GM23248 (cell line): ENCODE measurements around the gene ATP5F1E. TPM values are rescaled to one million over a fixed set of nuclear protein-coding genes. Genes with fewer than 3 reads are reported as not detected.
A peak's percentile ranks its signal among the peaks of the same experiment; 100 is the strongest.

Source experiments
- DNase-seq: peaks from one replicate; pipeline ENCODE4 v3.0.0-alpha.2; 2015
- H2AFZ ChIP-seq: fragments of 200-600 bp; sonication (generic); 2 replicates; pipeline ENCODE4 v1.6.1; 2016; ENCODE audit warnings: antibody characterized with exemption
- H3F3A ChIP-seq: fragments of 200-600 bp; sonication (generic); 2 replicates; pipeline ENCODE4 v1.6.1; 2016; ENCODE audit warnings: mild to moderate bottlenecking, antibody characterized with exemption, mixed run types; ENCODE audit not compliant: insufficient read depth
- H3K27ac ChIP-seq: fragments of 200-600 bp; sonication (generic); 2 replicates; pipeline ENCODE4 v1.5.1; 2016; ENCODE audit warnings: mild to moderate bottlenecking
- H3K27me3 ChIP-seq: fragments of 200-600 bp; sonication (generic); replicated peaks from 2 replicates; pipeline ENCODE4 v1.6.1; 2016; ENCODE audit warnings: mild to moderate bottlenecking; ENCODE audit not compliant: insufficient read depth
- H3K36me3 ChIP-seq: fragments of 200-600 bp; sonication (generic); 2 replicates; pipeline ENCODE4 v1.6.1; 2016; ENCODE audit warnings: low read depth, mild to moderate bottlenecking
- H3K4me1 ChIP-seq: fragments of 200-600 bp; sonication (generic); 2 replicates; pipeline ENCODE4 v1.6.1; 2016; ENCODE audit warnings: mild to moderate bottlenecking; ENCODE audit not compliant: insufficient read depth
- H3K4me2 ChIP-seq: fragments of 200-600 bp; sonication (generic); one replicate; pipeline ENCODE4 v1.6.1; 2016; ENCODE audit warnings: mild to moderate bottlenecking; ENCODE audit not compliant: unreplicated experiment
- H3K4me3 ChIP-seq: fragments of 200-600 bp; sonication (generic); 2 replicates; pipeline ENCODE4 v1.5.1; 2016; ENCODE audit warnings: mild to moderate bottlenecking
- H3K79me2 ChIP-seq: fragments of 200-600 bp; sonication (generic); 2 replicates; pipeline ENCODE4 v1.6.1; 2016; ENCODE audit warnings: mild to moderate bottlenecking; ENCODE audit not compliant: insufficient read depth
- H3K9ac ChIP-seq: fragments of 200-600 bp; sonication (generic); 2 replicates; pipeline ENCODE4 v1.6.1; 2016; ENCODE audit warnings: mild to moderate bottlenecking
- H3K9me2 ChIP-seq: fragments of 200-600 bp; sonication (generic); 2 replicates; pipeline ENCODE4 v1.6.1; 2016; ENCODE audit warnings: mixed run types, mild to moderate bottlenecking, moderate library complexity; ENCODE audit not compliant: insufficient read depth
- H3K9me3 ChIP-seq: fragments of 200-600 bp; sonication (generic); one replicate; pipeline ENCODE4 v1.6.1; 2017; ENCODE audit warnings: low read depth
- H4K20me1 ChIP-seq: fragments of 200-600 bp; sonication (generic); 2 replicates; pipeline ENCODE4 v1.6.0; 2016; ENCODE audit not compliant: insufficient read depth
- EZH2 ChIP-seq: fragments of 200-600 bp; sonication (generic); IDR thresholded peaks from 2 replicates; pipeline ENCODE4 v1.6.1; 2018; ENCODE audit warnings: antibody characterized with exemption, mild to moderate bottlenecking; ENCODE audit not compliant: insufficient read depth, poor library complexity, severe bottlenecking
- EZH2phosphoT487 ChIP-seq: fragments of 200-600 bp; sonication (generic); IDR thresholded peaks from 2 replicates; pipeline ENCODE4 v1.6.1; 2018; ENCODE audit warnings: antibody characterized with exemption, moderate library complexity, mild to moderate bottlenecking, low read depth; ENCODE audit not compliant: insufficient read depth
- WGBS, 2 experiments: methylation state at CpG; one replicate each; pipeline ENCODE4 v1.1.6; 2015 to 2017; ENCODE audit warnings: low lambda C conversion rate in 2 of 2, low coverage in 1 of 2; ENCODE audit errors: missing lambda C conversion rate in 2 of 2; 5-methylcytosine and 5-hydroxymethylcytosine counted together
- in situ Hi-C: fragments of 300-500 bp; cut with MboI; formaldehyde crosslinking; loops from 2 replicates; pipeline ENCODE4 v1.15.0; 2020
- polyA plus RNA-seq: library from polyadenylated mRNA; unstranded; fragments of >200 nt; fragmentation: Nextera tagmentation; extraction: Ambion mirVana; gene quantifications from 2 replicates; pipeline ENCODE4 v1.2.1, GENCODE V29; 2016
- total RNA-seq: library from RNA; depleted of rRNA; stranded (reverse); fragments of >200 nt; shearing (Covaris generic); gene quantifications from 2 replicates; pipeline ENCODE4 v1.2.3, GENCODE V29; 2014

Gene ATP5F1E
- total and polyA plus RNA-seq, 2 experiments from 2014 or later: 20.0 to 245 TPM

- in situ Hi-C loops: loop anchor here (25.0 kb wide), 1 partner anchor 773 kb away; the partner anchor contains the start of gene ANKRD60
- peak overlapping the region; percentile 50 for H3K9ac ChIP-seq
Measured at GRCh38 chr20:59010321-59010994, 21.7 kb downstream of the ATP5F1E start.

GRCh38 chr20:59008715-59009336 lies 23.3 kb downstream of the ATP5F1E start:
- in situ Hi-C loops: loop anchor here (25.0 kb wide), 1 partner anchor 772 kb away; the partner anchor contains the start of gene ANKRD60
- peaks cover 30% of the 10 kb centered on the region for H3K79me2 ChIP-seq
- DNase-seq: no peak
- 87 to 91% methylated on average over 8 of the region's 8 CpGs for WGBS, 2 experiments
- no peaks in the 10 kb centered on the region for H4K20me1 ChIP-seq
- H3K27me3 ChIP-seq: no peaks in the 10 kb centered on the region
- no peak for TF ChIP-seq EZH2
- TF ChIP-seq EZH2phosphoT487: no peak
- H3K36me3 ChIP-seq: no peaks in the 10 kb centered on the region
- H3K4me1 ChIP-seq: peaks cover 28% of the 10 kb centered on the region
- H3F3A ChIP-seq: peaks cover 10% of the 10 kb centered on the region
- H3K9me3 ChIP-seq: no peaks in the 10 kb centered on the region
- no peak overlapping the region for H3K4me3 ChIP-seq
- no peak overlapping the region for H2AFZ ChIP-seq
- H3K9me2 ChIP-seq: no peaks in the 10 kb centered on the region
- H3K4me2 ChIP-seq: no peak overlapping the region
- no peak overlapping the region for H3K9ac ChIP-seq
- H3K27ac ChIP-seq: no peak overlapping the region

More at GRCh38 chr20:59010321-59010994, 21.7 kb downstream of the ATP5F1E start:
- H3K9me2 ChIP-seq: no peaks in the 10 kb centered on the region
- peak overlapping the region; percentile 59 for H3K4me2 ChIP-seq
- H3F3A ChIP-seq: peaks cover 19% of the 10 kb centered on the region
- H3K4me3 ChIP-seq: no peak overlapping the region
- no peaks in the 10 kb centered on the region for H3K36me3 ChIP-seq
- H3K79me2 ChIP-seq: peaks cover 14% of the 10 kb centered on the region
- H2AFZ ChIP-seq: peak overlapping the region; percentile 73
- H3K27me3 ChIP-seq: no peaks in the 10 kb centered on the region
- DNase-seq: no peak
- no peaks in the 10 kb centered on the region for H4K20me1 ChIP-seq
- no peaks in the 10 kb centered on the region for H3K9me3 ChIP-seq
- TF ChIP-seq EZH2phosphoT487: no peak
- TF ChIP-seq EZH2: no peak
- peaks cover 33% of the 10 kb centered on the region for H3K4me1 ChIP-seq
- H3K27ac ChIP-seq: peak overlapping the region; percentile 91
- 85 to 87% methylated on average over 8 of the region's 8 CpGs for WGBS, 2 experiments

- DNase-seq: no peak
Measured at GRCh38 chr20:59007665-59008511, 24.2 kb downstream of the ATP5F1E start.

More at GRCh38 chr20:59007665-59008511, 24.2 kb downstream of the ATP5F1E start:
- peak overlapping the region; percentile 89 for H3K4me2 ChIP-seq
- peaks cover 25% of the 10 kb centered on the region for H3K4me1 ChIP-seq
- in situ Hi-C loops: loop anchor here (25.0 kb wide), 1 partner anchor 771 kb away; the partner anchor contains the start of gene ANKRD60
- H3K27me3 ChIP-seq: no peaks in the 10 kb centered on the region
- no peaks in the 10 kb centered on the region for H3K9me3 ChIP-seq
- H3K27ac ChIP-seq: no peak overlapping the region
- no peaks in the 10 kb centered on the region for H3K36me3 ChIP-seq
- H3K9me2 ChIP-seq: no peaks in the 10 kb centered on the region
- H3K9ac ChIP-seq: peak overlapping the region; percentile 91
- TF ChIP-seq EZH2: no peak
- TF ChIP-seq EZH2phosphoT487: no peak
- no peaks in the 10 kb centered on the region for H4K20me1 ChIP-seq
- peaks cover 39% of the 10 kb centered on the region for H3K79me2 ChIP-seq
- 0 out of 2 replicates have a peak, but pooled peaks cover 5% of the 10 kb centered on the region for H3F3A ChIP-seq
- H3K4me3 ChIP-seq: peak overlapping the region; percentile 81; the same call in 1 of the 2 replicates
- peak overlapping the region; percentile 82 for H2AFZ ChIP-seq
- WGBS, 2 experiments: 89 to 90% methylated on average over 24 of the region's 24 CpGs
